ENCODE results near the gene CD44. TPM values are rescaled to one million over a fixed set of nuclear protein-coding genes. Genes with fewer than 3 reads are reported as not detected.
A peak's percentile ranks its signal among the peaks of the same experiment; 100 is the strongest.

The CD44 gene
- total and polyA plus RNA-seq, 10 donors, result 60.9 to 521 (median 317) TPM

- WGBS, 5 donors, result 83 to 92% (median 86%) methylated on average over 3 of the region's 3 CpGs
- peaks cover 0 to 14% (median 12%) of the 10 kb centered on the region in 8 donors for H3K9me3 ChIP-seq
- peaks cover 19 to 58% (median 43%) of the 10 kb centered on the region in 6 donors for H3K4me1 ChIP-seq
- H3K36me3 ChIP-seq, result peaks cover 2 to 91% (median 33%) of the 10 kb centered on the region in 6 donors
- intact Hi-C loops (cut with DNase I; ENCODE audit: low total_unique reads), result no loop called here
- no peaks in the 10 kb centered on the region for H3K27me3 ChIP-seq (replicated peaks in 1 of 7)
- no peak overlapping the region for H3K4me3 ChIP-seq
- no peak for TF ChIP-seq POLR2AphosphoS5 (IDR thresholded peaks at IDR 0.05)
- TF ChIP-seq POLR2A (IDR thresholded peaks at IDR 0.05), result no peak
- TF ChIP-seq CTCF (IDR thresholded peaks at IDR 0.05 in 8 of 11, conservative IDR thresholded peaks at IDR 0.05 in 3 of 11), result no peak
- DNase-seq, result no peak
- H3K27ac ChIP-seq, result peak overlapping the region in 6 of 8 donors; percentile 76 to 91 (median 84)
These were observed 72.0 kb downstream of the CD44 start for GRCh38 chr11:35210876-35211546.

DNA sequence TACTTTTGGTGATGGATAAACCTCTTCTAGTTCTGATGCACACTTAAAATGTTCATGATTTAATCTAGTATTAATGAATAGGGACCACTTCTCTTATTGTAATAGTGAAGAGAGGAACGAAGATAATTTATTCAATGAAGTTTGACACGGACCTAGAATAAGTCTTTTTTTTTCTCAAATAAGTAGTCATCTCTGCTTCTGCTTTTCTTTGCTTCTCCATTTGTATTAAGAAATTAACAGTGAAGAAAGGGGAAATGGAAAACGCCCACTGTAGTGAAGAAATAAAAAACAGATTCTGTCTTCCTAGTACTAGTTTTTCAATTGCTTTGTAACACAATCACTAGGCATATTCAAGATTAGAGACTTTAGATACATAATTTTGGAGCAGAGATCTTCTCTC is 73.0 kb downstream of the CD44 start:
- H3K4me1 ChIP-seq, result peaks cover 19 to 65% (median 43%) of the 10 kb centered on the region in 6 donors
- 31 to 51% (median 49%) methylated on average over 3 of the region's 3 CpGs for WGBS, 5 donors
- TF ChIP-seq CTCF (IDR thresholded peaks at IDR 0.05 in 8 of 11, conservative IDR thresholded peaks at IDR 0.05 in 3 of 11) (no peak), POLR2AphosphoS5 (IDR thresholded peaks at IDR 0.05) (peak in 1 of 3 donors; percentile 15)
- peaks cover 0 to 14% (median 12%) of the 10 kb centered on the region in 8 donors for H3K9me3 ChIP-seq
- peak overlapping the region in 7 of 8 donors; percentile 74 to 91 (median 82) for H3K27ac ChIP-seq
- no peak for DNase-seq
- H3K27me3 ChIP-seq (replicated peaks in 1 of 7), result no peaks in the 10 kb centered on the region
- peaks cover 2 to 91% (median 38%) of the 10 kb centered on the region in 6 donors for H3K36me3 ChIP-seq
- peak overlapping the region in 1 of 8 donors; percentile 38 for H3K4me3 ChIP-seq
- intact Hi-C loops (cut with DNase I; ENCODE audit: low total_unique reads), result no loop called here

DNA sequence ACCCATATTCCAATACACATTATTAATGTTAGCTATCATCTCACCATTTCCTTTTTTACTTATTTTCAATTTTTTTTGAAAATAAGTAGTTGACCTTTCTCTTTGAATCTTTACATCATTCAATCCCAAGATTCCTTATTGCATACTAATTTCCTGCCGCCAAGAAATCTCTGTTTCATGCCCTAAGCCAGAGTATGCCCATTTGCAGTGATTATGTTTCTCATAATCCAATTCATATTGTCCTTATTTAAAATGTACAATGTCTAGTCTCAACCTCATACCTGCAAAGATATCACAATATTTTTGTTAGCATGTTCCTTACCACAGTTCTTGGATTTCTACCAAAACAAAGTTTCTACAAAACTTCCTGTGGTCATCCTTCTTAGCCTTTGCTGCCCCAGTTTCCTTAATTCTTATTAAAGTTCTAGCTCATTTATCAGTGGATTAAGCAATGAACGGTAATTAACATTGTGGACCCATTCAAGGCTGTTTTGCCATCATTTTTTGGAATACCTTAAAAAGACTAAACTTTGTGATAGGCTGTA is 75.3 kb downstream of the CD44 start:
- Histone ChIP-seq H3K4me1 (peaks cover 19 to 77% (median 43%) of the 10 kb centered on the region in 6 donors), H3K4me3 (no peak overlapping the region), H3K36me3 (peaks cover 5 to 91% (median 43%) of the 10 kb centered on the region in 6 donors), H3K27ac (peak overlapping the region in 5 of 8 donors; percentile 2 to 91 (median 87)), H3K27me3 (replicated peaks in 1 of 7) (no peaks in the 10 kb centered on the region), H3K9me3 (peaks cover 0 to 14% (median 12%) of the 10 kb centered on the region in 8 donors)
- intact Hi-C loops (cut with DNase I; ENCODE audit: low total_unique reads), result no loop called here
- no peak for DNase-seq
- TF ChIP-seq CTCF (IDR thresholded peaks at IDR 0.05 in 8 of 11, conservative IDR thresholded peaks at IDR 0.05 in 3 of 11), result no peak
- no peak for TF ChIP-seq POLR2AphosphoS5 (IDR thresholded peaks at IDR 0.05)
- TF ChIP-seq POLR2A (IDR thresholded peaks at IDR 0.05), result no peak
- WGBS, 5 donors, result 56 to 85% (median 60%) methylated on average over 2 of the region's 2 CpGs

DNA sequence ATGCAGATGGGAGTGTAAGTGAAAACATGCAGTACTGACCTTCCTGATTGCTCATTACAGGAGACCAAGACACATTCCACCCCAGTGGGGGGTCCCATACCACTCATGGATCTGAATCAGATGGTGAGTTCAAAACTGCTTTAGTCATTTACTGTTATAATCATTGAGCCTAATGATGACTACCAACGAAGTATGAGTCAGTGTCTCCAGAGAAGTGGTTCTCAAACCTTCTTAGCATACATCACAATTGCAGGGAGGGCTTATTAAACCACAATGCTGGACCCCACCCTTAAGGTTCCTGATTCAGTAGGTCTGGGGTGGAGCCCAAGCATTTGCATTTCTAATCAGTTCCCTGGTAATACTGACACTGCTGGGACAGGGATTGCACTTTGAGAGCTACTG is 75.8 kb downstream of the CD44 start:
- Histone ChIP-seq H3K27ac (peak overlapping the region in 4 of 8 donors; percentile 24 to 91 (median 88)), H3K27me3 (replicated peaks in 1 of 7) (no peaks in the 10 kb centered on the region), H3K9me3 (peaks cover 0 to 10% (median 8%) of the 10 kb centered on the region in 8 donors), H3K36me3 (peaks cover 5 to 91% (median 45%) of the 10 kb centered on the region in 6 donors), H3K4me1 (peaks cover 19 to 77% (median 43%) of the 10 kb centered on the region in 6 donors), H3K4me3 (no peak overlapping the region)
- TF ChIP-seq POLR2AphosphoS5 (IDR thresholded peaks at IDR 0.05) (no peak), POLR2A (IDR thresholded peaks at IDR 0.05) (no peak), CTCF (IDR thresholded peaks at IDR 0.05 in 8 of 11, conservative IDR thresholded peaks at IDR 0.05 in 3 of 11) (no peak)
- intact Hi-C loops (cut with DNase I; ENCODE audit: low total_unique reads), result no loop called here
- WGBS, 5 donors, result 27 to 53% (median 40%) methylated on average over 1 of the region's 1 CpG
- DNase-seq, result no peak
